IMR-90 (cell line): ENCODE data around the gene WDR27.

Experiments used
- CTCF ChIP-seq: conservative IDR thresholded peaks from 2 replicates; pipeline ENCODE4 v1.5.1; 2012; ENCODE audit warnings: mild to moderate bottlenecking, low read depth, low read length, improper control_type of control experiment
- ELK1 ChIP-seq: fragments of 150-350 bp; IDR thresholded peaks from 2 replicates; pipeline ENCODE4 v1.6.1; 2016; ENCODE audit warnings: low read depth, mild to moderate bottlenecking, low read length, moderate library complexity, borderline replicate concordance
- MAFK ChIP-seq: IDR thresholded peaks from 2 replicates; pipeline ENCODE4 v1.6.1; 2012; ENCODE audit warnings: low read depth, low read length, improper control_type of control experiment
- MXI1 ChIP-seq: IDR thresholded peaks from 2 replicates; pipeline ENCODE4 v1.6.1; 2012; ENCODE audit warnings: low read depth, mild to moderate bottlenecking, low read length, moderate library complexity, borderline replicate concordance
- POLR2A ChIP-seq: IDR thresholded peaks from 2 replicates; pipeline ENCODE4 v1.6.1; 2012; ENCODE audit warnings: mild to moderate bottlenecking, low read depth, low read length
- RCOR1 ChIP-seq: IDR thresholded peaks from 2 replicates; pipeline ENCODE4 v1.6.1; 2012; ENCODE audit warnings: mild to moderate bottlenecking, low read length, improper control_type of control experiment; ENCODE audit not compliant: insufficient replicate concordance
- RFX5 ChIP-seq: IDR thresholded peaks from 2 replicates; pipeline ENCODE4 v1.8.0; 2012; ENCODE audit warnings: low read depth, mild to moderate bottlenecking, low read length, moderate library complexity

- TF ChIP-seq MXI1 (no peak), CTCF (no peak), MAFK (no peak), POLR2A (no peak), RFX5 (no peak), RCOR1 (no peak), ELK1 (no peak)
Measured at GRCh38 chr6:169539176-169539897, 162.5 kb downstream of the WDR27 start.
